T-helper 1 cell treated with Interleukin-12 subunit alpha and Interleukin-12 subunit beta and Interleukin-4 antibody, amounts not matched to agents 30 μg/mL and 1 μg/mL, for 36 hours (primary cell): ENCODE results near the gene ABCC3.

ENCODE experiments used
- H3K27ac Mint-ChIP-seq: one replicate; pipeline ENCODE4 v1.8.0; 2021; ENCODE audit warnings: mild to moderate bottlenecking, mixed read lengths
- H3K27me3 Mint-ChIP-seq: one replicate; pipeline ENCODE4 v1.8.0; 2021; ENCODE audit warnings: low read depth, mixed read lengths
- H3K36me3 Mint-ChIP-seq: one replicate; pipeline ENCODE4 v1.8.0; 2021; ENCODE audit warnings: low read depth, mixed read lengths
- H3K4me1 Mint-ChIP-seq: one replicate; pipeline ENCODE4 v1.8.0; 2021; ENCODE audit warnings: low read depth, mixed read lengths
- H3K4me3 Mint-ChIP-seq: one replicate; pipeline ENCODE4 v1.8.0; 2021; ENCODE audit warnings: mild to moderate bottlenecking, moderate library complexity, mixed read lengths
- H3K9me3 Mint-ChIP-seq: one replicate; pipeline ENCODE4 v1.8.0; 2021; ENCODE audit warnings: mixed read lengths

ABCC3 gene

DNA sequence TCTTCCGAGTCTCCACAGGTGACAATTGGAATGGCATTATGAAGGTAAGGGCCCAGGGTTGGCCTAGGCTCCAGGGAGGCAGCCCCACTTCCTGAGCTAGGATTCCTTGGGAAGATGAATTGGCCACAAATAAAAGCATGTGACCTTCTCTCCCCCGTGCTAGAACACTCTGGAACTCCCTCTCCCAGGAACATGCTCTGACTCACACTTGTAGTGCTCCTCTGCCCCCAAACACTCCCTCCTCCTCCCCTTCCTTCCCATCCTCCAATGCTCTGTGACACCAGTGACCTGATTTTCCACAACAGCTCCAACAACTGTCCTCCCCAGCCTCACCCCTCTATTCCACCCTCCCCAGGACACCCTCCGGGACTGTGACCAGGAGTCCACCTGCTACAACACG, 16.4 kb upstream of the ABCC3 start:
- Mint-ChIP-seq H3K27me3 (peaks cover 9% of the 10 kb centered on the region), H3K9me3 (no peaks in the 10 kb centered on the region), H3K36me3 (no peaks in the 10 kb centered on the region), H3K4me3 (no peak overlapping the region), H3K27ac (no peak overlapping the region), H3K4me1 (peaks cover 3% of the 10 kb centered on the region)

DNA sequence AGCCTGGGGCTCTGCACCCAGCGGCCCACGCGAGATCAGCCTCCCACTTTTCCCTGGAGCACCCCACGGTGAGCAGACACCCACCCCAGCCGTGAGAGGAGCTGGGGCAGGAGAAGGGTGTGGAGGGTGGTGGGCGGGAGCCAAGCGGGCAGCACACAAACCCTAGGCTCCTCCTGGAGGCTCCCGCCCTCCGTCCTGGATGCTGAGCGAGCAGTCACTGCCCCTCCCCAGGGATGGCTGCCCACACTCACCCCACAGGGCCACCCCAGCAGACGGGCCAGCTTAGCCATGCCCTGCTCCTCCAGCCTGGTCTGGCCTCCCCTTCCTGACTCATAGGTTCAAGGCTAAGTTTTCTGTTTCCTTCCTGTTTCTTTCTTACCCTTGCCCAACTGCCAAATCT, 15.7 kb upstream of the ABCC3 start:
- Mint-ChIP-seq H3K9me3 (no peaks in the 10 kb centered on the region), H3K27ac (no peak overlapping the region), H3K36me3 (no peaks in the 10 kb centered on the region), H3K4me1 (peaks cover 3% of the 10 kb centered on the region), H3K27me3 (peaks cover 9% of the 10 kb centered on the region), H3K4me3 (no peak overlapping the region)

DNA sequence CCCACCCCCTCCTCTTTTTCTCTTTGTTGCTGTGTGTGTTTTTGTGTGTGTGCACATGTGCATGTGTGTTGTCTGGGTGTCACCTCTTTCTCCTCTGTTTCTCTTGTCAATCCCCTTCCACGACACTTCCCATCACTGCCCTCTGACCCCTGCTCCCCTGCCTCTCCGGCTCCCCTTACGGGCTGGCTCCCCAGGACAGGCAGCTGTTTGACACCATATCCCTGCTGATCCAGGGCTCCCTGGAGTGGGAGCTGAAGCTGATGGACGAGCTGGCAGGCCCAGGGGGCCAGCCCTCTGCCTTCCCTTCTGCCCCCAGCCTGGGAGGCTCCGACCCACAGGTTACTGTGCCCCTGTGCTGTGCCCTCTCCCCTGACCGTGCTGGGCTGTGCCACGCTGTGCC, 15.2 kb upstream of the ABCC3 start:
- Mint-ChIP-seq H3K27me3 (peaks cover 9% of the 10 kb centered on the region), H3K4me1 (no peaks in the 10 kb centered on the region), H3K36me3 (no peaks in the 10 kb centered on the region), H3K4me3 (no peak overlapping the region), H3K27ac (no peak overlapping the region), H3K9me3 (no peaks in the 10 kb centered on the region)

DNA sequence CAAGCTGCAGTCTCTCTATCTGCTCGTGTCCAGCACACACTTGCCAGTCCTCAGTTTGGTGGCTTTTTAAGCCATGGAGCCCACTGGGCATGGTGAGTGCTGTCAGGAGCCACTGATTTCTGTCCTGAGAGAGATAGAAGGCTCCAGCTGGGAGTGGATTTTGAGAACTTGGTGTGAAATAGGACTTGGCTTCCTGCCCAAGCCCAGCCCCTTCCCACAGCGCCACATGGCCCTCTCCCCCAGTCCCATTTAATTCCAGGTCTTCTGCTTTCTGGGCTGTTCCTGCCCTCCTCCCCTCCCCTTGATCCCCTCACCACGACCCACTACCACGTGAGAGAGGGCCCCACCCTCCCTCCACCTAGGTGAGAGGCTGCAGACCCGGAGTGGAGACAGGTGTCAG, 14.4 kb upstream of the ABCC3 start:
- no peaks in the 10 kb centered on the region for H3K36me3 Mint-ChIP-seq
- H3K4me3 Mint-ChIP-seq: no peak overlapping the region
- no peak overlapping the region for H3K27ac Mint-ChIP-seq
- no peaks in the 10 kb centered on the region for H3K9me3 Mint-ChIP-seq
- peaks cover 9% of the 10 kb centered on the region for H3K27me3 Mint-ChIP-seq
- no peaks in the 10 kb centered on the region for H3K4me1 Mint-ChIP-seq

DNA sequence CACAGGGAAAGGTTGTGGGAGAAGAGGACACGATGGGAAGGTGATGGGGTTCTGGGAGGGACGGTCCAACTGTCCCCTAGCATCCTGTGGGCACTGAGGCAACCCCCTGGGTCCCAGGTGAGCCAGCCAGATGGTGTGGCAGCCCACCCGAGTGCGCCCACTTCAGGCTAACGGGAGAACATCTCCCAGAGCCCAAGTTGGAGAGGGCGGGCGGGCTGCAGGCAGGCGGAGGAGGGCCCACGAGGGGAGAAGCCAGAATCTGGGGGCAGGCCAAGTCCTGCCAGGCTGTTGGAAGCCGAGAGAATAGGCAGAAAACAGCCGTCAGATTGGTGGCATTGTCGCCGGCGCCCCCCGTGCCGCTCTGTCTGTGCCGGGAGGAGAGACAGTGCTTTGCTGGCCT, 13.8 kb upstream of the ABCC3 start:
- Mint-ChIP-seq H3K4me1 (no peaks in the 10 kb centered on the region), H3K9me3 (no peaks in the 10 kb centered on the region), H3K27ac (no peak overlapping the region), H3K36me3 (no peaks in the 10 kb centered on the region), H3K27me3 (peaks cover 9% of the 10 kb centered on the region), H3K4me3 (no peak overlapping the region)

DNA sequence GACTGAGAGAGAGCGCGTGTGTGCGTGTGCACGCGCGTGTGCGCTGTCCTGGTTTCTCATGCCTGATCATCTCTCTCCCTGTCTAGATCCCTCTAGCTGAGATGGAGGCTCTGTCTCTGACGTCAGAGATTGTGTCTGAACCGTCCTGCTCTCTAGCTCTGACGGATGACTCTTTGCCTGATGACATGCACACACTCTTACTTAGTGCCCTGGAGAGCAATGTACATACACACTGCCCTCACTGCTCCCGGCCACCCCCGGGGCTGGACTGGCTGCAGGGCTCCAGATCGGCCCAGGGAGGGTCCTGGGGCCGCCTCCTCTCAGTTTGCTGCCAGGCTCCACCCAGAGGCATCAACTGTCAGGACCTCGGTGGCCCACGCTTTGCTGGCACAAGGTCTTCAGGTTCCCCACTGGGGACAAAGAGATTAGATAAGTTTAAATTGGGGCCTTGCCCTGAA, 13.1 kb upstream of the ABCC3 start:
- Mint-ChIP-seq H3K27me3 (peaks cover 11% of the 10 kb centered on the region), H3K4me1 (no peaks in the 10 kb centered on the region), H3K36me3 (no peaks in the 10 kb centered on the region), H3K4me3 (no peak overlapping the region), H3K9me3 (no peaks in the 10 kb centered on the region), H3K27ac (no peak overlapping the region)

DNA sequence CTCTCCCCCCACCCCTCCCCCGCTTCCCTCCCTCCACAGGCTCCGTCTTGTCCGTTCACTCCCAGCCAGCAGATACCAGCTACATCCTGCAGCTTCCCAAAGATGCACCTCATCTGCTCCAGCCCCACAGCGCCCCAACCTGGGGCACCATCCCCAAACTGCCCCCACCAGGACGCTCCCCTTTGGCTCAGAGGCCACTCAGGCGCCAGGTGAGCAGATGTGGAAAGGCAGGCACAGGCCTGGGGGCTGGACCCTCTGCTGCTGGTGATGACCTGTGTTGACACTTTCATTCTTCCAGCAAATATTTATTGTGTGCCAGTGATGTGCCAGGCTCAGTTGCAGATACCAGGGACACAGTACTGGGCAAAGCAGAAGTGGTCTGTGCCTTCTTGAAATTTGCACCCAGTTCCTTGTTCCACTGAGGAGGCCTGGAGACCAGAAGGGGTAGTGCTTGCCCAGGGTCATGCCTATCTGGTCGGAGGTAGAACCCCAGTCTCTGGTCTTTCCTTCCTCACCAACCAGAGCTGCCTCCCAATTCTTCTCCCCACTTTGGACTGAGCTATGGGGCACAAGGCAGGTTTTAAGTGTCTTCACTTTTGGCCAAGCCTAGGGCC, 10.3 kb upstream of the ABCC3 start:
- Mint-ChIP-seq H3K27me3 (peaks cover 35% of the 10 kb centered on the region), H3K4me1 (no peaks in the 10 kb centered on the region), H3K27ac (no peak overlapping the region), H3K36me3 (no peaks in the 10 kb centered on the region), H3K4me3 (no peak overlapping the region), H3K9me3 (no peaks in the 10 kb centered on the region)

DNA sequence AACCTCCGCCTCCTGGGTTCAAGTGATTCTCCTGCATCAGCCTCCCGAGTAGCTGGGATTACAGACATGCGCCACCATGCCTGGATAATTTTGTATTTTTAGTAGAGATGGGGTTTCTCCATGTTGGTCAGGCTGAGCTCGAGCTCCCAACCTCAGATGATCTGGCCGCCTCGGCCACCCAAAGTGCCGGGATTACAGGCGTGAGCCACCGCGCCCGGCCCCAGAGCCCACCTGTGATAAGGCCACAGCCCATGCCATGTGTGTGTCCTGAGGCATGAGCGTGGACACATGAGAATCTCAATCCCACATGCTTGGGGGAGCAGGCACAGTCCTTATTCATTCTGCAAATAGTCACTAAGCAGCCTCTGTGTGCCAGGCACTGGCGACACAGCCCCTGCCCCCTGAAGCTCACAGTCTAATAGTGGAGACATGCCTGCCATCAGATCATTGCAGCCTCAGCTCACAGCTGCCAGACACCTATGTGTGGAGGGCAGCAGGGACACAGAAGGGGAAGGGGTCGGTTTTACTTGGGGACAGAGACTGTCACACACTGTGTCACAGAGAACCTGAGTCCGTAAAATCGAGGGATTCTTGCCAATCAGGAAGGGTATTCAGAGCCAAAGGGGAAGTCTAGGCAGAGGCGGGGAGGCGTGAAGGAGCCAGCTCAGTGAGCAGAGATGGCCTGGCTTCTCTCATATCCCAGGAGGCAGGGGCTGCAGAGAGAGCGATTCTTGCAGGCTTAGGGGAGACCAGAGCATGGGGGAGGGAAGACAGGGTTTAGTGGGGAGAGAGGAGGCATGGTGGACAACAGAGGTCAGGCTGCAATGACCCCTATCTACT, 9.4 kb upstream of the ABCC3 start:
- Mint-ChIP-seq H3K9me3 (no peaks in the 10 kb centered on the region), H3K36me3 (no peaks in the 10 kb centered on the region), H3K27me3 (peaks cover 38% of the 10 kb centered on the region)

DNA sequence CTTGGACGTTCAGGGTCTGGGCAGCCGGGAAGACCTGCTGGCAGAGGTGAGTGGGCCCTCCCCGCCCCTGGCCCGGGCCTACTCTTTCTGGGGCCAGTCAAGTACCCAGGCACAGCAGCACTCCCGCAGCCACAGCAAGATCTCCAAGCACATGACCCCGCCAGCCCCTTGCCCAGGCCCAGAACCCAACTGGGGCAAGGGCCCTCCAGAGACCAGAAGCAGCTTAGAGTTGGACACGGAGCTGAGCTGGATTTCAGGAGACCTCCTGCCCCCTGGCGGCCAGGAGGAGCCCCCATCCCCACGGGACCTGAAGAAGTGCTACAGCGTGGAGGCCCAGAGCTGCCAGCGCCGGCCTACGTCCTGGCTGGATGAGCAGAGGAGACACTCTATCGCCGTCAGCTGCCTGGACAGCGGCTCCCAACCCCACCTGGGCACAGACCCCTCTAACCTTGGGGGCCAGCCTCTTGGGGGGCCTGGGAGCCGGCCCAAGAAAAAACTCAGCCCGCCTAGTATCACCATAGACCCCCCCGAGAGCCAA, 8.6 kb upstream of the ABCC3 start:
- Mint-ChIP-seq H3K27me3 (peaks cover 39% of the 10 kb centered on the region), H3K4me3 (no peak overlapping the region), H3K36me3 (no peaks in the 10 kb centered on the region), H3K27ac (no peak overlapping the region), H3K4me1 (no peaks in the 10 kb centered on the region), H3K9me3 (no peaks in the 10 kb centered on the region)

More for the DNA sequence above, 9.4 kb upstream of the ABCC3 start:
- no peak overlapping the region for H3K4me3 Mint-ChIP-seq
- no peak overlapping the region for H3K27ac Mint-ChIP-seq
- no peaks in the 10 kb centered on the region for H3K4me1 Mint-ChIP-seq

DNA sequence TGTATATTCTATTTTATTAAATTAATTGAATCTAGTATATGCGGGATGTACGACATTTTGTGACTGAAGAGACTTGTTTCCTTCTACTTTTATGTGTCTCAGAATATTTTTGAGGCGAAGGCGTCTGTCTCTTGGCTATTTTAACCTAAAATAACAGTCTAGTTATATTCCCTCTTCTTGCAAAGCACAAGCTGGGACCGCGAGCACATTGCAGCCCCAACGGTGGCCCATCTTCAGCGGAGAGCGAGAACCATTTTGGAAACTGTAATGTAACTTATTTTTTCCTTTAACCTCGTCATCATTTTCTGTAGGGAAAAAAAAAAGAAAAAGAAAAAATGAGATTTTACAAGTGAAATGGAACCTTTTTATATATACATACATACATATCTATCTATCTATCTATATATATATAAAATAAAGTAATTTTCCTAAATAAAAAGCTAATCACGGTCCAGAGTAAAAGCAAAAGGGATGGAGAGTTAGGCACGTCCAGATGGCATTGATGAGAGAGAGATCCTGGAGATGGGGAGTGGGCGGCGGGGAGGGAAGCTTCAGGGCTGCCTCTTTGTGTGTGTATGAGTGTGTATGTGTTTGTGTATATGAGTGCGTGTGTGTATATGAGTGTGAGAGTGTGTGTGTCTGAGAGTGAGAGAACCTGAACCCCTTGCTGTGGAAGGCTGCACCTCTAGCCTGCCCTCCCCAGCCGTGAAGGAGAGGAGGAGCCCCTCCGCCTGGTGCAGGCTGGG, 7.5 kb upstream of the ABCC3 start:
- Mint-ChIP-seq H3K9me3 (no peaks in the 10 kb centered on the region), H3K36me3 (no peaks in the 10 kb centered on the region), H3K4me3 (no peak overlapping the region), H3K27ac (no peak overlapping the region), H3K4me1 (no peaks in the 10 kb centered on the region), H3K27me3 (peaks cover 43% of the 10 kb centered on the region)

DNA sequence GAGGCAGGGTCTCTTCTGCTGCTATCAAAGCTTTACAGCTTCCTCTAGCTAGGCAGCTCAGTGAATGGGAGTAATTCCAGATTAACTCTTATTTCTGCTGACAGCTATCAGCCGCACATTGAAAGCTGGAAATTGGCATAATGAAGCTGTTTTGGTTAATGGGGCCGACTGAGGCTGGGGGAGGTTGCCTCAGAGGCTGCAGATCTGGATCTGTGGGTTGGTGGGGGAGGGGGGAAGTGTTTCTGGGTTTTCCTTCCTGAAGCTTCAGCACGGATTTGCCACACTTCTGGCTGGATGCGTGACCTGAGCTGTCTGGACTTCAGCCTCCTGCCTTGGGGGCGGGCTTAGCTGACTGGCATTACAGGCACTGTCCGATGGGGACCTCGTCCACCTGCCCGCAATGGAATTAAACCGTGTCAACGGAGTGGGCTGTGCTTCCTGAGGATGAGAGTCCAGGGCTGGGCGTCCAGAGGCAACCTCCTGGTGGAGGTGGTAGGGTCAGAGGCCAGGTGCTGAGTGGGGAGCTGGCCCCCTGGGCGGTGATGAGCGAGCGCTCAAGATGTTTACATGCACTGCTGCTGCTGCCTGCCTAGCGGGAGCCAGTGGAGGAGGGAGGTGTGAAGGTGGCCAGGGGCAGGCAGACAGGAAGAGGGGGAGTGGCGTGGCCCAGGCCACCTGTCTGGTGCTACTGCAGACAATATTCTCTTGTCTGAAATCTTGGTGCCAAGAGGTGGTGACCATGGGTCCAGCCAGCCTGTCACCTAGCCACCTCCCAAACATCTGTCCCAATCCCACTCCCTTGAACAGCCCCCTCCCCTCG, 6.7 kb upstream of the ABCC3 start:
- H3K4me1 Mint-ChIP-seq: no peaks in the 10 kb centered on the region

DNA sequence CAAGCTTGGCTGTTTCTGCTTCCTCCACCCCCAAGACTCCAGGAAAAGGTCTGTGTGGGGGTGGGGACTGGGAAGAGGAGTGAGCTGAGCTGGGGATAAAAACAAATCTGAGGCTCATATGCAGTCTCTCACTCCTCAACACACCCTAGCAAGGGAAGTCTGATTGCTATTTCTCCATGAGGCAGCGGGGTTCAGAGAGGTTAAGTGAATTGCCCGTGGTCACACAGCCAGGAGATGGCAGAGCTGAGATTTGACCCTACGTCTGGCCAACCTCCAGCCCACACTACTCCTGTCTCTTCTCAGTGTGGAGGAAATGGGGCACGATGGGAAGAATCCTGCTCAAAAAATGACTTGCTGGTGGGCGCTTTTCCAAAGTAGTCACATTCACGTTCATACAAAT, 4.8 kb upstream of the ABCC3 start:
- Mint-ChIP-seq H3K4me1 (no peaks in the 10 kb centered on the region), H3K4me3 (no peak overlapping the region), H3K36me3 (no peaks in the 10 kb centered on the region), H3K9me3 (no peaks in the 10 kb centered on the region), H3K27ac (no peak overlapping the region), H3K27me3 (peaks cover 64% of the 10 kb centered on the region)

More for the DNA sequence above, 6.7 kb upstream of the ABCC3 start:
- Mint-ChIP-seq H3K27ac (no peak overlapping the region), H3K27me3 (peaks cover 49% of the 10 kb centered on the region), H3K36me3 (no peaks in the 10 kb centered on the region), H3K9me3 (no peaks in the 10 kb centered on the region), H3K4me3 (no peak overlapping the region)

DNA sequence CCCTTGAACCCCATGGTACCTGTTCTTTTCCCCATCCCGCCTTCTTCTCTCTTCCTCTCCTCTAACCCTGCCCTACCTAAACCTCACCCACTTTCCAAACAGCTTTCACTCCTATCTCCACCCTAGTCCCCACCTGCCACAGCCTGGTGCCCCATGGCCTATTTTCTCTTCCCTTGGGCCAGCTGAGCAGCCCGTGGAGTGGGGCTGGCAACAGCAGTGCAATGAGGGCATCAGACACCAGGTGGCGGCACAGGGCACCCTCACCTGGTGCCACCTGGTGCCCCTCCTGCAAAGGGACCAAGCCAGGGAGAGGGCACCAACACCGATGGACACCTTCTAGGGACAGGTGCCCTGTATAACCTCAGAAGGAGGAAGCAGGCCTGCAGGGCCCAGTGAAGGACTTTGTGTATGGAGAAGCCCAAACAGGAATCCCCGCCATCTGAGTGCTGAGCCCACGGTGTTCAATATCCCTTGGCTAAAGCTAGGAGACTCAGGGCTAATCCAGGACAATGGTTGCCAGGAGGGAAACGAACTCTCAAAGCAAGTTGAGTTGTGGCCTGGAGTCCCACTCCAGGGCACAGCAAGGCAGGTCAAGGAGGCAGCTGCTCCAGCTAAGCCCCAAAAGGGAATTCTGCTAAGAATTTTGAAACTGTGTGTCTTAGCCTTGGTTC, 4.0 kb upstream of the ABCC3 start:
- H3K9me3 Mint-ChIP-seq: no peaks in the 10 kb centered on the region
- no peak overlapping the region for H3K4me3 Mint-ChIP-seq
- no peaks in the 10 kb centered on the region for H3K36me3 Mint-ChIP-seq
- peaks cover 70% of the 10 kb centered on the region for H3K27me3 Mint-ChIP-seq
- H3K27ac Mint-ChIP-seq: no peak overlapping the region
- H3K4me1 Mint-ChIP-seq: no peaks in the 10 kb centered on the region
